ENCODE data around the gene MOV10L1. TPM values are rescaled to one million over a fixed set of nuclear protein-coding genes. Genes with fewer than 3 reads are reported as not detected.

Gene MOV10L1
- total RNA-seq, 1 donor from 2014 or later, result 0.56 TPM

DNA sequence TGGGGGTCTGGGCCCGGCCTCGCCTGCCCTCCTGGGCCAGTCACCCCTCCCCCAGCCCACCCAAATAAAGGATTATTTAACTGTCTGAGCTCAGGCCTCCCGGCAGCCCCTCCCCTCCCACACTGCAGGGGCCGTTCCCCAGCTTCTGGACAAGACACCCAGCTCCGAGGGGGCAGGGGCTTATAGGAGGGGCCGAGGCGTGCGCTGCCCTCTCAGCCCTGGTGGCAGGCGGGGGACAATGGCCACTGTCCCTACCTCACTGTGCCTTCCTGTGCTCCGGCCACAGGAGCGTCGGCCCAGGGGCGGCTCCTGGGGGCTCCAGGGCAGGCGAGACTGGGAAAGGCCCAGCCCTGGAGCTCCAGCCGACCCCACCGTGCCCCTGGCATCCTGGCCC, 108.8 kb downstream of the MOV10L1 start:
- H3K4me3 ChIP-seq, result no peak overlapping the region
- no peak for TF ChIP-seq CTCF (IDR thresholded peaks at IDR 0.05)
- intact Hi-C loops (cut with DNase I), result no loop called here
- H3K36me3 ChIP-seq, result peaks cover 55% of the 10 kb centered on the region
- ATAC-seq (no peak), DNase-seq (no peak)
- H3K27me3 ChIP-seq (ENCODE audit: low read depth), result no peaks in the 10 kb centered on the region
- no peaks in the 10 kb centered on the region for H3K9me3 ChIP-seq
- peaks cover 22% of the 10 kb centered on the region for H3K4me1 ChIP-seq
- H3K27ac ChIP-seq, result no peak overlapping the region

- Histone ChIP-seq H3K27ac (peak overlapping the region; percentile 81), H3K4me1 (peaks cover 22% of the 10 kb centered on the region), H3K4me3 (no peak overlapping the region), H3K9me3 (no peaks in the 10 kb centered on the region), H3K27me3 (ENCODE audit: low read depth) (no peaks in the 10 kb centered on the region), H3K36me3 (peaks cover 53% of the 10 kb centered on the region)
- intact Hi-C loops (cut with DNase I), result no loop called here
- DNase-seq, result no peak
- no peak for ATAC-seq
- TF ChIP-seq CTCF (IDR thresholded peaks at IDR 0.05), result no peak
These were observed 109.5 kb downstream of the MOV10L1 start for GRCh38 chr22:50199251-50199721.

GRCh38 chr22:50199829-50200460, 110.1 kb downstream of the MOV10L1 start:
- intact Hi-C loops (cut with DNase I), result no loop called here
- Histone ChIP-seq H3K9me3 (no peaks in the 10 kb centered on the region), H3K36me3 (peaks cover 52% of the 10 kb centered on the region), H3K4me3 (peak overlapping the region; percentile 77), H3K4me1 (peaks cover 22% of the 10 kb centered on the region), H3K27ac (peak overlapping the region; percentile 81), H3K27me3 (ENCODE audit: low read depth) (no peaks in the 10 kb centered on the region)
- ATAC-seq (peak; percentile 3 to 24), DNase-seq (no peak)
- TF ChIP-seq CTCF (IDR thresholded peaks at IDR 0.05), result no peak

GRCh38 chr22:50200461-50201190, 110.8 kb downstream of the MOV10L1 start, which contains the start of gene SELENOO:
Gene SELENOO, plus strand, starts transcription at chr22:50201011. Its CDS starts 26 bp downstream, at chr22:50201037.
- no peaks in the 10 kb centered on the region for H3K9me3 ChIP-seq
- no peaks in the 10 kb centered on the region for H3K27me3 ChIP-seq (ENCODE audit: low read depth)
- peaks cover 22% of the 10 kb centered on the region for H3K4me1 ChIP-seq
- peaks cover 51% of the 10 kb centered on the region for H3K36me3 ChIP-seq
- H3K4me3 ChIP-seq, result peak within 1 kb of the TSS; percentile 77
- TF ChIP-seq CTCF (IDR thresholded peaks at IDR 0.05), result no peak
- H3K27ac ChIP-seq, result peak within 1 kb of the TSS; percentile 81
- peak; percentile 94 to 95 for ATAC-seq
- intact Hi-C loops (cut with DNase I), result no loop called here
- DNase-seq, result peak; percentile 93

GRCh38 chr22:50201191-50202129, 111.7 kb downstream of the MOV10L1 start:
- peak; percentile 37 to 55 for ATAC-seq
- no peaks in the 10 kb centered on the region for H3K27me3 ChIP-seq (ENCODE audit: low read depth)
- peaks cover 25% of the 10 kb centered on the region for H3K4me1 ChIP-seq

More at GRCh38 chr22:50201191-50202129, 111.7 kb downstream of the MOV10L1 start:
- peaks cover 50% of the 10 kb centered on the region for H3K36me3 ChIP-seq
- H3K4me3 ChIP-seq, result peak overlapping the region; percentile 77
- no peak for TF ChIP-seq CTCF (IDR thresholded peaks at IDR 0.05)
- H3K9me3 ChIP-seq, result no peaks in the 10 kb centered on the region
- intact Hi-C loops (cut with DNase I), result no loop called here
- no peak for DNase-seq
- H3K27ac ChIP-seq, result peak overlapping the region; percentile 81

Measured in lower lobe of right lung (tissue), 2 donors.